ENCODE data around the gene OXSR1.

OXSR1 gene

DNA sequence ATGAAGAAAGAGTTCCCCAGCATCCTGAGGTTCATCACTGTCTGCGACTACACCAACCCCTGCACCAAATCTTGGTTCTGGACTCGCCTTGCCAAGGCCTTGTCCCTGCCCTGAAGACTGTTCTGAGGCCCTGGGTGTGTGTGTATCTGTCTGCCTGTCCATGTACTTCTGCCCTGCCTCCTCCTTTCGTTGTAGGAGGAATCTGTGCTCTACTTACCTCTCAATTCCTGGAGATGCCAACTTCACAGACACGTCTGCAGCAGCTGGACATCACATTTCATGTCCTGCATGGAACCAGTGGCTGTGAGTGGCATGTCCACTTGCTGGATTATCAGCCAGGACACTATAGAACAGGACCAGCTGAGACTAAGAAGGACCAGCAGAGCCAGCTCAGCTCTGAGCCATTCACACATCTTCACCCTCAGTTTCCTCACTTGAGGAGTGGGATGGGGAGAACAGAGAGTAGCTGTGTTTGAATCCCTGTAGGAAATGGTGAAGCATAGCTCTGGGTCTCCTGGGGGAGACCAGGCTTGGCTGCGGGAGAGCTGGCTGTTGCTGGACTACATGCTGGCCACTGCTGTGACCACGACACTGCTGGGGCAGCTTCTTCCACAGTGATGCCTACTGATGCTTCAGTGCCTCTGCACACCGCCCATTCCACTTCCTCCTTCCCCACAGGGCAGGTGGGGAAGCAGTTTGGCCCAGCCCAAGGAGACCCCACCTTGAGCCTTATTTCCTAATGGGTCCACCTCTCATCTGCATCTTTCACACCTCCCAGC, 24.0 kb upstream of the OXSR1 start:
- no peak for DNase-seq (ENCODE audit: low read depth in 1 of 2, low spot score in 1 of 2)
- no peak for TF ChIP-seq JUND (IDR thresholded peaks at IDR 0.05; ENCODE audit: low read depth)
- in situ Hi-C loops (cut with HindIII; ENCODE audit: low pct_unique_long_range_greater_than_20kb, low sequenced_read_pairs) = no loop called here

DNA sequence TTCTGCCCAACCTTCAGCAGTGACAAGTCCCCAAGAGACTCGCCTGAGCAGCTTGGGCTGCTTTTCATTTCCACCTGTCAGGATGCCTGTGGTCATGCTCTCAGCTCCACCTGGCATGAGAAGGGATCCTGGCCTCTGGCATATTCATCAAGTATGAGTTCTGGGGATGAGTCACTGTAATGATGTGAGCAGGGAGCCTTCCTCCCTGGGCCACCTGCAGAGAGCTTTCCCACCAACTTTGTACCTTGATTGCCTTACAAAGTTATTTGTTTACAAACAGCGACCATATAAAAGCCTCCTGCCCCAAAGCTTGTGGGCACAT, 23.4 kb upstream of the OXSR1 start:
- TF ChIP-seq JUND (IDR thresholded peaks at IDR 0.05; ENCODE audit: low read depth) = no peak
- in situ Hi-C loops (cut with HindIII; ENCODE audit: low pct_unique_long_range_greater_than_20kb, low sequenced_read_pairs) = no loop called here
- DNase-seq (ENCODE audit: low read depth in 1 of 2, low spot score in 1 of 2) = peak in 1 of 2 experiments; percentile 26

DNA sequence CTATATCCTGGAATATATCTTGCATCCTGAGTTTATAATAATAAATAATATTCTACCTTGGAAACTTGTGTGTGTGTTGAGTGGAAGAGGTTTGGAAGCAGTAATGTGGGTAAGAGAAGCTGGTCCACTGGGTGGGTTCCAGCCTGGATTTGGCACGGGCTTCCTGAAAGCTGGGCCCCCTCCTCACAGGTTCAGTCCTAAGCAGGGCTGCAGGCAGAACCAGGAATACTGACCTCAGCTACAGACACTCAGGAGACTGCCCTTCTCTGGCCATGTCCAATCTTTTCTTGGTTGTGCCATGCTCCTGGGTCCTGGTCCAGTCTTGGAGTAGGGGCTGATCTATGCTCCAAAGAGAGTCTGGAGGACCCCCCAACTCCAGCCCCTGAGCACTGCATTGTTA, 22.4 kb upstream of the OXSR1 start:
- no peak for DNase-seq (ENCODE audit: low read depth in 1 of 2, low spot score in 1 of 2)
- TF ChIP-seq JUND (IDR thresholded peaks at IDR 0.05; ENCODE audit: low read depth) = no peak
- in situ Hi-C loops (cut with HindIII; ENCODE audit: low pct_unique_long_range_greater_than_20kb, low sequenced_read_pairs) = no loop called here

DNA sequence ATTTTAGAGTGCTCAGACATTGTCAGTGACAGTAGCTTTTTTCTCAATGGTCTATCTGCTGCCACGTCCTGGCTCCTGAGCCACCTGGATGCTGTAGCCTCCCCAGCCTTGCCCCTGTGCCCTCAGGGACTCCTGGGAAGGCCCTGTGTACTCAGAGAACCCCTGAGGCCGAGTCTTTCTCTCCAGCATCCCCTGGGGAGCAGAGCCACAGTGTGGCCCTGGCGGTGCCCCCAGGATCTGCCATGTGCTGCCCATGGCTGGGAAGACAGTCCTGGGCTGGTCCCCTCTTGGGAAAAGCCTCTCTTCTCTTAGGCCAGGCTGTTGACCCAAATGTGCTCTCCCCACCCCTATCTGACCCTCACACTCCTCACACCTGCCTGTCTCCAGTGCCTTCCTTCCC, 21.8 kb upstream of the OXSR1 start:
- no peak for TF ChIP-seq JUND (IDR thresholded peaks at IDR 0.05; ENCODE audit: low read depth)
- in situ Hi-C loops (cut with HindIII; ENCODE audit: low pct_unique_long_range_greater_than_20kb, low sequenced_read_pairs) = no loop called here
- DNase-seq (ENCODE audit: low read depth in 1 of 2, low spot score in 1 of 2) = no peak

DNA sequence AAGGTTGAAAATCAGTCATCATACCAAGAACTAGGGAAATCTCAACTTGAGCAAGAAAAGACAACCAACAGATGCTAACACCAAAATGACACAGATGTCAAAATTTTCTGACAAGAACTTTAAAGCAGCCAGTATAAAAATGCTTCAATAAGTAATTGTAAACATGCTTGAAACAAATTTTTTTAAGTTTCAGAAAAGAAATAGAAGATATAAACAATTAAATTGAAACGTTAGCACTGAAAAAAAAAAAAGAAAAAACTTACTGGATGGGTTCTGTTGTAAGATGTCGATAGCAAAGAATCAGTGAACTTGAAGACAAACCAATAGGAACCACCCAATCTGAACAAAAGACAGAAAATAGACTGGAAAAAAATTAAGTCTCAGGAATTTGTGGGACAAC, 18.8 kb upstream of the OXSR1 start:
- DNase-seq (ENCODE audit: low read depth in 1 of 2, low spot score in 1 of 2) = no peak
- in situ Hi-C loops (cut with HindIII; ENCODE audit: low pct_unique_long_range_greater_than_20kb, low sequenced_read_pairs) = no loop called here
- TF ChIP-seq JUND (IDR thresholded peaks at IDR 0.05; ENCODE audit: low read depth) = no peak

DNA sequence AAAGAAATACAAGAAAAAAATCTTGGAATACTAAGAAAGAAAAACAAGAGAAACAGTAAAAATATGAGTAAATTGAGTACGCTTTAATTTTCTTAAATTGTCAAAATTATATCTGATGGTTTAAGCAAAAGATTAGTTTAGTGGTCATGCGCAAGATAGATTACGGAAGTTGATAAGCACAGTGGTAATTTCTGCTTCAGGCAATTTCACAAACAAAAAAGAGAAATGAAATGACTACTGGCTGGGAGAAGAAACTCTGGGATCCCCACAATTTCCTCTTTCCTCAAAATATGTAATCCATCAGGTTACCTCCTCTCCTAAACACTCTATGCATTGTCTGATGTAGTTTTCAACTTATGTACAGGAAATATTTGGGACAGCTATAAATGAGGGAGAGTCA, 17.9 kb upstream of the OXSR1 start:
- in situ Hi-C loops (cut with HindIII; ENCODE audit: low pct_unique_long_range_greater_than_20kb, low sequenced_read_pairs) = no loop called here
- no peak for DNase-seq (ENCODE audit: low read depth in 1 of 2, low spot score in 1 of 2)

DNA sequence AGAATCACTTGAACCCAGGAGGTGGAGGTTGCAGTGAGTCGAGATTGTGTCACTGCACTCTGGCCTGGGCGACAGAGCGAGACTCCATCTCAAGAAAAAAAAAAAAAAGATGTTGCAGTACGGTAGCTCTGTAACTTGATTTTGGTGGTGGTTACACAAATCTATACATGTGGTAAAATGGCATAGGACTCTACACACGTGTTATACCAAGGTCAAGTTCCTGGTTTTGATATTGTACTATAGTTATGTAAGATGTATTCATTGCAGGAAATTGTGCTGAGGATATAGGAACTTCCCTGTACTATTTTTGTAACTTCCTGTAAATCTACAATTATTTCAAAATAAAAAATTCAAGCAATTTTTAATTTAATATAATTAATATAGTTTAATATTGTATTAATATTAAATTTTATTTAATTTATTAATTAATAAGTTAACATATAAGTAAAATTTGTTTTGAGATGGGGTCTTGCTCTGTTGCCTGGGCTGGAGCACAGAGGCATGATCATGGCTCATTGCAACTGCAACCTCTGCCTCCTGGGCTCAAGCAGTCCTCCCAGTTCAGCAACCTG, 16.9 kb upstream of the OXSR1 start:
- in situ Hi-C loops (cut with HindIII; ENCODE audit: low pct_unique_long_range_greater_than_20kb, low sequenced_read_pairs) = no loop called here
- DNase-seq (ENCODE audit: low read depth in 1 of 2, low spot score in 1 of 2) = no peak
- TF ChIP-seq JUND (IDR thresholded peaks at IDR 0.05; ENCODE audit: low read depth) = no peak

More for the DNA sequence above, 17.9 kb upstream of the OXSR1 start:
- no peak for TF ChIP-seq JUND (IDR thresholded peaks at IDR 0.05; ENCODE audit: low read depth)

DNA sequence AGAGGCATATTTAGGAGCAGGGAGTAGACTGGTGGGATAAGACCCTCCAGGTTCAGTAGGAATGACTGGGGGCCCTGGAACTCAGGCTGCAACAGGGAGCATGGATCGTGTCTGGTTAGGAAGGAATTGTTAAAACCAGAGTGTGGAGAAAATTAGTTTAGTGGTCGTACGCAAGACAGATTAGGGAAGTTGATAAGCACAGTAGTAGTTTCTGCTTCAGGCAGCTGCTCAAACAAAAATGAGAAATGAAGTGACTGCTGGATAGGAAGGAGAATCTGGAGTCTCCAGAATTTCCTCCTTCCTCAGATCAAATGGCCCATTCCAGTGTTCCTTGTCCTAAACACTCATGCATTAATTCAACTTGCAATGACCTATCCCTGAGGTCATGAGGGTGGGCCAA, 15.6 kb upstream of the OXSR1 start:
- in situ Hi-C loops (cut with HindIII; ENCODE audit: low pct_unique_long_range_greater_than_20kb, low sequenced_read_pairs) = no loop called here
- no peak for DNase-seq (ENCODE audit: low read depth in 1 of 2, low spot score in 1 of 2)
- no peak for TF ChIP-seq JUND (IDR thresholded peaks at IDR 0.05; ENCODE audit: low read depth)

DNA sequence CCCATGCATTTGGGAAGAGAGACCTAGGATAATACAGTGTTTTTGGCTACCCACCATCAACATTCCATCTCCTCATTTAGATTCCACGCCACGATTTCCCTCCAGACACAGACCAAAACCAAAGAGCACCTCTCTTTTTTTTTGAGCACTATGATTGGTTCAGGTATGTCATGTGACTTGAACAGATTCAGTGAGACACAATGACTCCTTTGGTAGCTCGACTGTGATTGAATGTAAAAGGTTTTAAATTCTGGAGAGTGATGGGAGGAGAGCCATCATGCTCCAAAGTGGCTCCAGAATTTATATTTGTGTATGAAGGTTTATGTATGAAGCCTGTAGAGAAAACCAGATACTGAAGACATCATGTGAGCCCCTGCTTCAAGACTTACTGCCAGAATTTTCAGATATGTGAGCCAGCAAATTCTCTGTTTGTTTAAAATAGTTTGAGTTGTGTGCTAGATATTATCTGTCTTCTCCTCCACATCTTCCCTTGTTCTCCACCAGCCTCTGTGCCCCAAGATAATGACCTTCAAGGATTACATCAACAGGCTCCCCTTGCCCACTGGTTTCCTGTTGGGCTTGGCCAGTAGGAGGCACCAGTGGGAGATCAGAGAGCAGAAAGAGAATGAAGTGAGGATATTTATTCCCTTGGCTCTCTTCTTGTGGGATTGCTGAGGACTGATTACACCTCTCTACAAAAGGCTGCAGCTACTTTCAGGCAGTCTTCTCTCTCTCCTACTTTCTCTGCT, 14.4 kb upstream of the OXSR1 start:
- in situ Hi-C loops (cut with HindIII; ENCODE audit: low pct_unique_long_range_greater_than_20kb, low sequenced_read_pairs) = no loop called here
- no peak for TF ChIP-seq JUND (IDR thresholded peaks at IDR 0.05; ENCODE audit: low read depth)
- DNase-seq (ENCODE audit: low read depth in 1 of 2, low spot score in 1 of 2) = peak in 1 of 2 experiments; percentile 42

DNA sequence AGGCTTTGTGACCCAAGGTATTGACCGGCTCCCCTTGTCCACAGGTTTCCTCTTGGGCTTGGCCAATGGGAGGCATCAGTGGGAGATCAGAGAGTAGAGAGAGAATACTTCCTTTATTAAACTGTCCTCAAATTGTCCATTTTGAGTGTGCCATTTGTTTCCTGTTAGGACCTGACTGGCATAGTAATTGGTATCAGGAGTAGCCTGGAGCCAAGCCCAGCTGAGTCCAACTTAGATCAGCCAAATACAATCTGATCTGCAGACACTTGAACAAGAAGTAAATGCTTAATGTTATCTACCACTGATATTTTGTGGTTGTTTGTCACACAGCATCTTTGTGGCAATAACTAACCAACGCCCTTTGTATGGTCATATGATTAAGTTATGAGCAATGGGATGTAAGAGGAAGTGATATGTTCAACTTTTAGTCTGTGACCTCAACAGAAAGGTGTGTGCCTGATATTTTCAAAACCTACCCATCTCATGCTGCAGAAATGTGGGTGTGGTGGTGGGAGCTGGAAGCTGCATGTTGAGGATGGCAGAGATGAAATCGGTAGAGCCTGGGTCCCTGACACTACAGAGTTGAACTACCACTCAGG, 13.6 kb upstream of the OXSR1 start:
- no peak for TF ChIP-seq JUND (IDR thresholded peaks at IDR 0.05; ENCODE audit: low read depth)

DNA sequence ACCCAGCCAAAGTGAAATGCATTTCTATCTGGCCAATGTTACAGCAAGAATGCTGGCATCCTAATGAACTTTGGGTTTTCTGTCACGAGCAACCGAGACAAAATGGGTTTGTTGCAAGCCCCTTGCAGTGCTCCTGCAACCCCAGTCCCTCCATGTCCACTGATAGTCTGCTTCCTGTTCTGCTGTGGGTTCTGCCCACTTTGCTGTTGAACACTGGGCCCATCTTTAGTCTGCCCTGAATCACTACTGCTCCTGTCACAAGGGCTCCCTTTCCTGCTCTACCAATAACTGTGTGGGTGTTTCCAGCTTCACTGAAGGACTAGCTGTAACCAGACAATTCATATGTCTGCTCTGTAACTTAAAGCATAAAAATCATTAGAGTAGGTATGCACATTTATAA, 12.7 kb upstream of the OXSR1 start:
- in situ Hi-C loops (cut with HindIII; ENCODE audit: low pct_unique_long_range_greater_than_20kb, low sequenced_read_pairs) = no loop called here
- DNase-seq (ENCODE audit: low read depth in 1 of 2, low spot score in 1 of 2) = no peak
- TF ChIP-seq JUND (IDR thresholded peaks at IDR 0.05; ENCODE audit: low read depth) = no peak

More for the DNA sequence above, 13.6 kb upstream of the OXSR1 start:
- in situ Hi-C loops (cut with HindIII; ENCODE audit: low pct_unique_long_range_greater_than_20kb, low sequenced_read_pairs) = no loop called here
- no peak for DNase-seq (ENCODE audit: low read depth in 1 of 2, low spot score in 1 of 2)

DNA sequence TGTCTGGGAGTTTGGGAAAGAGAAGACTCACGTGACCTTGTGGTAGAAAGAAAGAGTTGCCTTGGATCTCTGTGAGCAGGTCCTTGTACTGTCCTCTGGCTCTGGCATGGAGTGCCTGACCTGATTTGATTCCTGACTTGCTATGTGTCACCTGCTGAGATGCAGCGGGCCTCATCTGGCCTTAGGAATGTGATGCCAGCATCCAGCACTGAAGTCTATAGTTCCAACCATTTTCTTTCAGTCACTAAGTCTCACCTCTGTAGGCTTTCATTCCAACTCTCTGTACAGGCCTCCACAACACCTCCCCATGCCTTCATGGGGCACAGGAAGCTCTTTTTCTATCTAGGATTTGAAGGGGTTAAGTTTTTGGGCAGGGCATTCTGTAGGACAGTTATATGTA, 12.1 kb upstream of the OXSR1 start:
- in situ Hi-C loops (cut with HindIII; ENCODE audit: low pct_unique_long_range_greater_than_20kb, low sequenced_read_pairs) = no loop called here
- DNase-seq (ENCODE audit: low read depth in 1 of 2, low spot score in 1 of 2) = no peak
- no peak for TF ChIP-seq JUND (IDR thresholded peaks at IDR 0.05; ENCODE audit: low read depth)

DNA sequence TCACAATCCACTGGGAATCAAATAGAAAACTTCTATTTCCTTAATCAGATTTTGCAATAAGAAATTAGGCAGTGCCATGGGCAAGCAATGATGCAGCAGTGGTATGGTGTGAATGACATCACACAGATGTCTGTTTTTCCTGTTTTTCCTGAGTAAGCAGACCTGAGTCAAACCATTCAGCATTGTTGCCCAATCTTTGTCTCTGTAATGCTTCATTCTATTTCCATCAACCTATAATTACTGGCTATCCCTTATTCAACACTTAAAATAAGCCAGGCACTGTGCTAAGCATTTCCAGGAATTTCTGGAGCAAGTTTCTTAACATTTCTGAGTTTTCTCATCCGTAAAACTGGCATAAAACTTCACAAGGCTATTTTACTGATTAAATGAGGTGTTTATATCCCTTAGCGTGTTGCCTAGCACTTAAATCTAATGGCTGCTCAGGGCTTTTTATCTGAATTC, 11.3 kb upstream of the OXSR1 start:
- peak; percentile 25 to 87 for DNase-seq (ENCODE audit: low read depth in 1 of 2, low spot score in 1 of 2)
- in situ Hi-C loops (cut with HindIII; ENCODE audit: low pct_unique_long_range_greater_than_20kb, low sequenced_read_pairs) = no loop called here

More for the DNA sequence above, 11.3 kb upstream of the OXSR1 start:
- TF ChIP-seq JUND (IDR thresholded peaks at IDR 0.05; ENCODE audit: low read depth) = no peak
